HG02938 (cell line): ENCODE data around the gene SGPL1.

Experiments used
- ATAC-seq: cut with Tn5 transposase; IDR thresholded peaks from one replicate; pipeline ENCODE4 v1.9.1; 2021; ENCODE audit warnings: mild to moderate bottlenecking, moderate library complexity; ENCODE audit not compliant: unreplicated experiment

Gene SGPL1

DNA sequence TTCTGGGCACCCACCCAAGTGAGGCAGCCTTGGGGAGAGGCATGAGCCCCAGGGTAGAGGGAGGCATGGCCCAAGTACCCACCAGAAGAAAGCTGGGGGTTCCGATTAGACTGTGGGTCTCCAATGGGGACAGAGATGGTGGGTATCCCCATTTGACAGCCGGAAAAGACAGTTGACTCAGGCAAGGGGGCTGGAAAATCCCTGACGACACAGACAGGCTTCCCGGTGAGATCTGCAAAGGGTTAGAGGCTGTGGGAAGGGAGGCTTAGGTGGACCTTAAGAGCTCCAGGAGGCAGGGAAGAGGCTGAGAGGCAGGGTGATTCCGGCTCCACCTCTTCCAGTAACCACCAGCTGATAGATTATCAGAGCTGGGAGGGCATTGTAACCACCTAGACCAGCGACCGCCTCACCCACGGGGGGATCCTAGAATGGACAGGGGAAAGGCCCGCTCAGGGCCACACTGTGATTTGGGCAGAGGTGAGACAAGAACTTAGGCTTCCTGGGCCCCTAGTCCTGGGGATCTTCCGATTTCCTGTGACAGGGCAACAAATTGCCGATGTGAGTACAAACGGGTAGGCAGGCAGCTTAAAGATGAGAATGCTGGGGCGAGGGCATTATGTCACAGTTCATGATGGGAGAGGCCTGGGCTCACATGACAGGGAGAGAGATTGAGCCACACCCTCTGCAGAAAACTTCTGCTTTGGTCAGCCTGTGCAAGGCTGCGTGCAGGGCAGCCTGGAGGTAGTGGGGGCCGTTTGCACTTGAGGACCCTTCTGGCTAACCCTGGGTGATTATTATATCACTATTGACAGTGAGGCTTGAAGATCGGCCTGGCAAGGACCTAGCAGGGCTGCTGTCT, 36.0 kb upstream of the SGPL1 start:
- ATAC-seq, result no peak

- no peak for ATAC-seq
Measured at GRCh38 chr10:70780370-70780760, 35.4 kb upstream of the SGPL1 start.

- no peak for ATAC-seq
Measured at GRCh38 chr10:70780772-70781171, 35.0 kb upstream of the SGPL1 start.

DNA sequence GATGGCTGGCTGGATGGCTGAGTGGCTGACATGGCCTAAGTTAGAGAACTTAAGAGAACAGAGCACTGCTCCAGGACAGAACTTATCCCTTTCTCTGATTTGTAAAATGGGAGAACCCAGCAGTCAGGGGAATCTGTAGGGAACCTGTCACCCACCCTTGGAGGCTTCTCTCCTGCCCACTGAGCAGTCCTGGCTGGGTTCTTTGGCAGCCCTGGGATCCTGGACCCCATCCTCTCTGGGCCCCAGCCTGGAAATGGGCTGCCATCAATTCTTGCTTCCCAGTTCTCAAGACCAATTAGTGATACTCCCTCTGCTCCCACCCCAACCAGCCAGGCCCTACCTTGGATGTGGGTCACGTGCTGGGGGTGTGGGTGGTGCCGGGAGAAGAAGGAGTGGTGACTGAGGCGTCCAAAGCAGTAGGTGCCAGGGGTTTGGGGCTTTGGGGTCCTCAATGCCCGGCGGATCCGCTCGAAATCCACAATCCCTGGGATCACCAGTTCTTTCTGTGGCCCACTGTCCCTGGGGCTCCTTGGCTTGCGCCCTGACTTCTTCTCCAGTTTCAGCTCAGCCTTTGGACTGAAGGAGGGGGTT, 34.2 kb upstream of the SGPL1 start:
- ATAC-seq, result no peak

DNA sequence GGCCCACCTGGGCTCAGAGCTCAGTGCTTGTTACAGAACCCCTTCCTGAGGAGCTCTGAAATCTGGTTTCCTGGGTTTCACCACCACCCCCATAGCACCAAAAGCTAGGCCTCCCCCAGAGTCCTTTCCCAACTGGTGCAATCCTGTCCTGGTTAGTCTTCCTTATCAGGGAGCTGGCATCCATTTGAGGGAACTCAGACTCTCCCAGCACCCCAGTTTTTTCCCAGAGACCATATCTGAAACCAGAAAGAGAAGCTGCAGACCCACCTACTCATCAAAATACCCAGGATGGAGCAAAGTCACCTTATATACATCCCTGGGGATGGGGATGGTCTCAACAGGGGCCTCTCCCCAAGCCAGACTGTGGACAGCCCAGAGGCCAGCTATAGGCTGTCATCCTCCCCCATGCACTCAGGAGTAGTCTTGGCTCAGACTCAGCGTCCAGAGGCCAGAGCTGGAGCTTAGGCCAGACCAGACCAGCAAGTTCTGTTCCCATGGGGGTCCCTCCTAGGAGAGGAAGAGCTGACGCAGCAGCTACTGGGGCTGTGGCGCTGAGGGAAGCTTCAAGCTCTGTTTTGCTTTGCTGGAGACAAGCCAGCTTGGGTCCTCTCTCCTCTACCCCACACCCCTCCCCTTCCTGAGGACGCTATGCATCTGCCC, 33.5 kb upstream of the SGPL1 start:
- ATAC-seq, result no peak

GRCh38 chr10:70782746-70783680, 32.7 kb upstream of the SGPL1 start:
- ATAC-seq, result no peak

DNA sequence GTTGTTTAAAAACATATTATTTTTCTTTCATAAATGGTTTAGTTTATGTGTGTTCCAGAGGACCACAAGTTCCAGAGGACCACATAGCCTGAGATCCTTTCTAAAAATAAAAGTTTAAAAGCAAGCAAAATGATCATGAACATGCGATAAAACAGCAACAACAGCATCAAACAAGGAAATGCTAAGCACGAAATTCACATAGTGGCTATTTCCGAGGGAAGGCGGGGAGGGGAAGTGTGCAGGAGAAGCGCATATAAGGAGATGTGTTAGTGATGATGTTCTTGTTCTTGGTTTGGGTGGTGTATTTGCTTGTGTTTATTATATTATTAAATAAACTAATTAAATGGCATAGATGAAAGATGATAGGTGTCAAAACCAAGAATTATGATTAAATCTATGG, 31.7 kb upstream of the SGPL1 start:
- ATAC-seq, result no peak

GRCh38 chr10:70784471-70784870, 31.3 kb upstream of the SGPL1 start:
- ATAC-seq, result no peak

DNA sequence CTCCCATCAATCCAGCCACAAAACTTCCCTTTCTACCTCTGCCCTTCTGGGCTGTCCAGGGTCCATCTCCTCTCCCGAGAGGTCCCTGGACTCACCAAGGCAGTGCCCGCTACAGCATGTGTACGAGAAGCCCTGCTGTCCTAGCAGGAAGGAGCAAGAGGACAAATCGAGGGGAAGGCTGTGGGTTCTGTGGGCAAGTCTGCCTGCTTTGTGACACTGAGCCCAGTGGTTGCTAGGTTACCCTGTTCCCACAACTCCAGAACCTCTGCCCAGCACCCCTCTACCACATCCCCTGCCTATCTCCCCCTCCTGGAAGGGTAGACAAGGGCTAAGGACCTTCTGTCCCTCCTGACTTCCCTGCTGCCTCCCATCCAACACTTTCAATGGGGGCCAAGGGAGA, 30.6 kb upstream of the SGPL1 start, which contains the start of gene TBATA:
TSS of gene TBATA (minus strand) at position 188 of the 400 bp plus-strand sequence. CDS start 1,998 bp downstream, outside the sequence.
- no peak for ATAC-seq

- ATAC-seq, result no peak
Measured at GRCh38 chr10:70786799-70787415, 28.8 kb upstream of the SGPL1 start.

DNA sequence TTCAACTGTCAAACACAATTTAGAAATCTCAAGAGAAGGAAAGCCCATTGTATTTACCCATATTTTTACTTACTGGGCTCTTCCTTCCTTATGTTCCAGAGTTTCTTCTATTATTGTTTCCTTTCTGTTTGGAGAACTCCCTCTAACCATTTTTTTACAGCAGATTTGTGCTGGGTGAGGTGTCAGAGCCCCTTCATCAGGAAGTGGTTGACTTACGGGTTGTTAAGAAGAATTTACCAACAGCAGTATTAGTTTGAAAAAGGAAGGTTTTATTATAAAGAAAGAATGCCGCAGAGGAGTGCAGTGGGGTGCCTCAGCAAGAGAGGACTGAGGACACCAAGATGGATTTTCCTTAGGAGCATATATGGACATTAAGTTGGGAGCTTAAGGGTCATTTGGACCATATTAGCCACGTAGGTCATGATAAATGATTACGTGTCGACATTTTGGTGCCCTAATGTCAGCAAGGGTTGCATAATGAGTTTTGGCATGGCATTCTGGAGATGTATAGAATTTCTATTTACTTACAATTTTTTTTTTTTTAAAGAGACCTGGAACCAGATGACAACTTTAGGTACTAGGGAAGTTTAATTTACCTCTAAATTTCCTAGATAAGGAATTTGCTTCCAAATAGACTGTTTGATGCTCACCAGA, 24.2 kb upstream of the SGPL1 start:
- ATAC-seq, result no peak

- ATAC-seq, result no peak
Measured at GRCh38 chr10:70795613-70796012, 20.1 kb upstream of the SGPL1 start.

DNA sequence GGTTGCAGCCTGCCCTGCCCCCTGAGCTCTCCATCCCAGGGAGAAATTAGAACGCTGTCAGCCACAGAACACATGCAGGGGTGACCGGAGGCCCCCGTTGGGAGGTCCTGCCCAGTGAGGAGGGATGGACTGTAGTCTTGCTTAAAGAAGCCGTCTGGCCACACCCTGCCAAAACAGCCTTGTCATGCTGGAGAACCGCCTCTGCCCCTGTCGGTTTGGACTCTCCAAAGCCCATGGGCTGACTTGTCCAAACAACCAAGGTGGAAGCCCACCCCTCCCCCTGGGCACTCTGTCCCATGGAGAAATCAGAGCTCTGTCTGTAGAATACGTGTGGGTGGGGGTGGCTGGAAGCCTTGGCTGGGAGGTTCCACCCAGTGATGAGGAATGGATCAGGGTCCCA, 17.9 kb upstream of the SGPL1 start:
- no peak for ATAC-seq

GRCh38 chr10:70799124-70799523, 16.6 kb upstream of the SGPL1 start:
- ATAC-seq, result no peak

DNA sequence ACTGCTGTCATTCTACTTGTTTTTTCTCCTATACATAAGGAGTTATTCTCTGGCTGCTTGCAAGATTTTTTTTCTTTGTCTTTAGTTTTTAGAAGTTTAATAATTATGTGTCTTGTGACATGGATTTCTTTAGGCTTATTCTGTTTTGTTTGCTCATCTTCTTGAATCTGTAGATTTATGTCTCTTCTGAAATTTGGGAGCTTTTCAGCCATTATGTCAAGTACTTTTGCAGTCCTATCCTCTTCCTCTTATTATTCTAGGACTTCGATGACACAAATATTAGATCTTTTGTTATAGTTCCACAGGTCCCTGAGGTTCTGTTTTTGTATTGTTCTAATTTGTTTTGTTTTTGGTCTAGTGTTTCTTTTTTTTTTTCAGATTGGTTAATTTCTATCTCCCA, 13.9 kb upstream of the SGPL1 start:
- no peak for ATAC-seq

DNA sequence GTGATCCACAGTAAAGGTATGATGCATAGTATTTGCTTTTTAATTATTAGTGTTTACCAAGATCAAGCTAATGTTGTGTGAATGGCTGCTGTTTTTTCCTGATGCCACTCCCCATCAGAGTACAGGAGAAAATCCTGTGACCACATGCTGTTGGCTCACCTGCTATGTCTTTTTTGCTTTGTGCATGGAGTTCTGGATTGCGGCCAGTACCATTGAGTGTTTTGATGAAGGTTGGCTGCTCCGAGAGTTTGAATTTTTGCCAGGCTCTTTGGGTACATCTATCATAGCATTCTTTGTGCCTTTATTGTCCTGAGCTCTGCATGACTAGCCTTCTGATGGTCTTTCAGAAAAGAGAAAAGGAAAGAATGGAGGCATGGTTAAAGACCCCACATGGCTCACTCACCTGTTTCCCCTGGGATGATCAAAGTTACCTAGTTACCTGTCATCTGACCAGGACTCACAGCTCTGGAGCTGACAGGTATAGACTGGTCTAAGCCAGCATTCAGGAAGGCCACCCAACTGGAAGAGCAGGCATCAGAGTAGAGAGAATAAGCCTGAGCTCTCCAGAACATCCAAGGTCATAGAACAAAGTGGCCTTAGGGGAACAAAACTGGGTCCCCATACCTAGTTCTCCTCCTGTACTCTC, 11.8 kb upstream of the SGPL1 start:
- ATAC-seq, result no peak

DNA sequence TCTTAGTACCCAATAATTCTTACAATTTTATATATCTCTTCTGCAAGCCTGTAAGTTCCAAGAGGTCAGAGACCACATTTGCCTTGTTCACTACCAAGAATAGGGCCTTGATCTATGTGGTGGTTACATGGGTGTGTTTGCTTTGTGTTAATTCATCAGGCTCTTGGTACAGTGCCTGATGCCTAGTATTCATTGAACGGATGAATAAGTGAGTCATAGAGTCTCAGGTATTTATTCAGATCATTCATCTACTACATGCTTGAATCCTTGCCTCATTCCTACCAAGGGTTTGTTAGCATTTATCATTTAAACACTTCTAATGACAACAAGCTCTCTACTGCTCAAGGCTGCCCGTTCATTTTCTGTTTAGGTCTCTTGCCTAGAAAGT, 11.3 kb upstream of the SGPL1 start:
- no peak for ATAC-seq

DNA sequence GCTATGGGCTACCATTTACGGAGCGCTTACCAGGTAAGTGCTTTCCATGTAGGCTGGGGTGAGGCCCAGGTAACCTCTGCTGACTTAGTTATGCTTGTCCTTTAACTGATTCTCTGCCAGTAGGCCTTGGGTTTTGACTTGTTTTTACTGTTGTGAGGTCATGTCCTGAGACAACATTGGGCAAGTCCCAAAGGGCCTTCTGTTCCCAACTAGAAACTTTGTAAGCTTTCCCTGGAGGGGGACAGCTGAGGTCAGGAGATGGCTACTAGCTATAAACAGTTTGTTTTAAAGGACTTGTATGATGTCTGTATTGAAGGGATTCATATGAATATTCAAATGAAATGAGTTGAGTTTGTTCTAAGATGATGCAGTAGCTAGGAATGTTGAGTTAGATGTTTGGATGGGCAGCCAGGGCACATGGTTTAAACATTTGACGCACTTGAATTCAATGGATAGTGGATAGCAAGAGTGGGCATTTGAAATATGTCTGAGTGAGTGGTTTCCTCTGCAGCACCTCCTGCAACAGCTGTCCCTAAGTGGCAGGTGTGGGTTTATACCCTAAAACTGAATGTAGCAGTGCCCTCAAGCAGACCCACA, 10.0 kb upstream of the SGPL1 start:
- no peak for ATAC-seq

GRCh38 chr10:70806841-70807240, 8.9 kb upstream of the SGPL1 start:
- ATAC-seq, result no peak
